ENCODE data around the gene SULF2.

Gene SULF2

DNA sequence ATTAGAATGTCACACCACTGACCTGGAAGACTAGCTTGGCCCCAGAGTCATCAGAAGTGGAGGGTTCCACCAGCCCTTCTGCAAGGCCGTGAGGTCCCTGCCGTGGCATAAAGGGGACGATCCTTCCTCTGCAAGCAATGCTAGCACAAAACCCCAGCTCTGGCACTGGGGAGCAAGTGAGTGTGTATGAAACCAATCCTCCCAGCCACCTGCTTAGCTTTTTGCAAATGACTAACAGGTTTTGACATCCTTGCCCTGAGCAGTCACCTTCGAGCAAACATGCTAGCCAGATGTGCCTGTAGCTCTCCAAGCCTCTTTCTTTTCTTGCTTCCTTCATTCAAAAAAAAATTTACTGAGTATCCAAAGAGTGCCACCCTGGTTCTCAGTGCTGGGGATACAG, 8.6 kb downstream of the SULF2 start:
- TF ChIP-seq FOXM1 (IDR thresholded peaks at IDR 0.05; ENCODE audit: borderline replicate concordance, low read depth) = no peak
- TF ChIP-seq CREB1 (IDR thresholded peaks at IDR 0.05; ENCODE audit: low read depth) = no peak
- TF ChIP-seq NFIC (IDR thresholded peaks at IDR 0.05) = no peak
- no peak for TF ChIP-seq CEBPB (IDR thresholded peaks at IDR 0.05)
- TF ChIP-seq, protein P1, sequence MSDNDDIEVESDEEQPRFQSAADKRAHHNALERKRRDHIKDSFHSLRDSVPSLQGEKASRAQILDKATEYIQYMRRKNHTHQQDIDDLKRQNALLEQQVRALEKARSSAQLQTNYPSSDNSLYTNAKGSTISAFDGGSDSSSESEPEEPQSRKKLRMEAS (IDR thresholded peaks at IDR 0.05) = no peak
- TF ChIP-seq YY1 (IDR thresholded peaks at IDR 0.05; ENCODE audit: low read depth) = no peak
- no peak for TF ChIP-seq TEAD4 (IDR thresholded peaks at IDR 0.05)
- TF ChIP-seq, protein P2, sequence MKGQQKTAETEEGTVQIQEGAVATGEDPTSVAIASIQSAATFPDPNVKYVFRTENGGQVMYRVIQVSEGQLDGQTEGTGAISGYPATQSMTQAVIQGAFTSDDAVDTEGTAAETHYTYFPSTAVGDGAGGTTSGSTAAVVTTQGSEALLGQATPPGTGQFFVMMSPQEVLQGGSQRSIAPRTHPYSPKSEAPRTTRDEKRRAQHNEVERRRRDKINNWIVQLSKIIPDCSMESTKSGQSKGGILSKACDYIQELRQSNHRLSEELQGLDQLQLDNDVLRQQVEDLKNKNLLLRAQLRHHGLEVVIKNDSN (IDR thresholded peaks at IDR 0.05) = no peak

DNA sequence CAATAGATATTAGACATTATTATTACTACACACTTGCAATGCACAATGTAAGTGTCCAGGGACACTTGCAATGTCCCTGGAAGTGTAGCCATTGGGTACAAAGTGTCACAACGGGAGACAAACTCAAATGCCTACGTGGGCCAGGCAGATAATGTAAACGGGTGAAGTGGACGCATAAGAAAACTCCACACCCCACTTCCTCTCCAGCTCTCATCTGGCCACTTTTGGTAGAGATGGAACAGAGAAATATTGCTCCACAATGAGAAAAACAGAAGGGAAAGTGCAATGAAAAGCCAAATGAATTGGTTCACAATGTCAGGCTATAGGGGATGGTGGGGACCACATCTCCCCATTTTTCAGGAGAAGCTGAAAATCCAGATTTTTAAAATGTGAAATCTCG, 9.4 kb downstream of the SULF2 start:
- no peak for TF ChIP-seq NFIC (IDR thresholded peaks at IDR 0.05)
- TF ChIP-seq FOXM1 (IDR thresholded peaks at IDR 0.05; ENCODE audit: borderline replicate concordance, low read depth) = no peak
- no peak for TF ChIP-seq REST (IDR thresholded peaks at IDR 0.05; ENCODE audit: low read depth)
- TF ChIP-seq CREB1 (IDR thresholded peaks at IDR 0.05; ENCODE audit: low read depth) = no peak

- TF ChIP-seq, protein P1 (IDR thresholded peaks at IDR 0.05) = no peak
- TF ChIP-seq ZBTB7A (IDR thresholded peaks at IDR 0.05; ENCODE audit: low read depth) = no peak
- TF ChIP-seq RAD21 (IDR thresholded peaks at IDR 0.05; ENCODE audit: low read depth) = no peak
- no peak for TF ChIP-seq FOXM1 (IDR thresholded peaks at IDR 0.05; ENCODE audit: borderline replicate concordance, low read depth)
- no peak for TF ChIP-seq CEBPB (IDR thresholded peaks at IDR 0.05)
- no peak for TF ChIP-seq TCF12 (IDR thresholded peaks at IDR 0.05; ENCODE audit: low read depth)
- TF ChIP-seq YY1 (IDR thresholded peaks at IDR 0.05; ENCODE audit: low read depth) = no peak
- TF ChIP-seq NFIC (IDR thresholded peaks at IDR 0.05) = no peak
- TF ChIP-seq TAF1 (IDR thresholded peaks at IDR 0.05; ENCODE audit: low read depth) = no peak
- TF ChIP-seq, protein P2 (IDR thresholded peaks at IDR 0.05) = no peak
These were observed 10.2 kb downstream of the SULF2 start for GRCh38 chr20:47775039-47775438.

DNA sequence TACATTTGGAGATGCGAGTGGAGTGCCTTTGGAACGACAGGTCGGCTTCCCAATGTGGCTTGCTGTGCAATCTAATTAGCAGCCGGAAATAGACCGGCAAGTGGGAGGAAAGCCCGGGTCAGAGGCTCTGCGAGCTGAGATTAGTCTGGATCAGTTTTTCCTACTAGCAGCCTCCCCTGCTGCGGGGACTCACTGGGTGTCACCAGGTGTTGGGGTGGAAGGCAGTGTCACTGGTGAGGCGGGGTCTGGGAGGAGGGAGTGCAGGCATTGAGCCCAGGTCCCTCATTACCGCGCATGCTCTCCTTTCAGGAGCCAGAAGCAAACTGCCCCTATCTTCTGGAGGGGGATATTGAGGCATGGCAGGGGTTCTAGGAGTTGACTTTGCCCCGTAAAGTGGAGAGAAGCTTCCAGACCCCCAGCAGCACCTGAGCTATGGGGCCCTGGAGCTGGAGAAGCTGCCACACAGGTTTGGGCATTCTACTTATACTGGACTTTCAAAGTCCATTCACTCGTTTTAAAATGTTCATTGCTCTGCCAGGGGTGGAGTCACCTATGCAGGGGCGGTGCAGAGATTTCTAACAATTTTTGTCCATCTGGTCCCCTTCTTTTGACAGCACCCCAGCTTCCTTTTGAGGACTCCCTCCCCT, 11.0 kb downstream of the SULF2 start:
- TF ChIP-seq, protein P1 (IDR thresholded peaks at IDR 0.05) = no peak
- no peak for TF ChIP-seq ZBTB7A (IDR thresholded peaks at IDR 0.05; ENCODE audit: low read depth)
- TF ChIP-seq TCF12 (IDR thresholded peaks at IDR 0.05; ENCODE audit: low read depth) = no peak
- TF ChIP-seq, protein P2 (IDR thresholded peaks at IDR 0.05) = no peak
- TF ChIP-seq RAD21 (IDR thresholded peaks at IDR 0.05; ENCODE audit: low read depth) = no peak
- no peak for TF ChIP-seq EGR1 (IDR thresholded peaks at IDR 0.05)
- TF ChIP-seq CEBPB (IDR thresholded peaks at IDR 0.05) = no peak
- TF ChIP-seq NFIC (IDR thresholded peaks at IDR 0.05) = no peak
- TF ChIP-seq TAF1 (IDR thresholded peaks at IDR 0.05; ENCODE audit: low read depth) = no peak
- TF ChIP-seq FOXM1 (IDR thresholded peaks at IDR 0.05; ENCODE audit: borderline replicate concordance, low read depth) = no peak
- no peak for TF ChIP-seq TEAD4 (IDR thresholded peaks at IDR 0.05)
- no peak for TF ChIP-seq YY1 (IDR thresholded peaks at IDR 0.05; ENCODE audit: low read depth)
- TF ChIP-seq REST (IDR thresholded peaks at IDR 0.05; ENCODE audit: low read depth) = no peak
- TF ChIP-seq CREB1 (IDR thresholded peaks at IDR 0.05; ENCODE audit: low read depth) = no peak
- TF ChIP-seq EP300 (IDR thresholded peaks at IDR 0.05; ENCODE audit: borderline replicate concordance) = no peak

DNA sequence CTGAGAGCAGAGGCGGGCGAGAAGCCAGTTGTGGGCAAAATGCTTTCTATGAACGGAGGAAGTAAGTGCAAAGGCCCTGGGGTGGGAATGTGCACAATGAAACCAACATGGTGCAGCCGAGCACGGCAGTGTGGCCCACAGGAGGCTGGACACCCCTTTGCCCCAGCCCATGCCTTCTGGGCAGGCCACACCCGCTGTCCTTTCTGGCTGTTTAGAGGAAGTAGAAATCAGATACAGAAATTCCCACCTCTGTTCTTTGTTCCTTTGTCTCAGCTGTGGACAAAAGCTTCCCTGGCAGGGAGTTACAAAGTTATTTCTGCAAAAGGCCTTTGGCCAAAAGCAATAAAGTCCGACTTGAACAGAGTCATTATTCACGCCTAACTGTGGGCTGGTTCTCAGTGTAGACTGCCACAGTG, 11.9 kb downstream of the SULF2 start:
- TF ChIP-seq TEAD4 (IDR thresholded peaks at IDR 0.05) (no peak), FOXM1 (IDR thresholded peaks at IDR 0.05; ENCODE audit: borderline replicate concordance, low read depth) (no peak), CEBPB (IDR thresholded peaks at IDR 0.05) (no peak), TAF1 (IDR thresholded peaks at IDR 0.05; ENCODE audit: low read depth) (no peak), RAD21 (IDR thresholded peaks at IDR 0.05; ENCODE audit: low read depth) (no peak)
- TF ChIP-seq, protein P1 (IDR thresholded peaks at IDR 0.05) = no peak
